HG02870 (cell line): Measurements from ENCODE around the gene ZBTB6.

ENCODE experiments used
- ATAC-seq: cut with Tn5 transposase; IDR thresholded peaks from one replicate; pipeline ENCODE4 v1.9.1; 2021; ENCODE audit warnings: mild to moderate bottlenecking, moderate library complexity; ENCODE audit not compliant: unreplicated experiment

Gene ZBTB6

GRCh38 chr9:122912964-122913673 is at the start of gene ZBTB6:
ZBTB6 (minus strand) TSS chr9:122913323; CDS start chr9:122912072, 1,251 bp downstream.
- peak; percentile 96 for ATAC-seq

GRCh38 chr9:122961139-122961538 is 48.0 kb upstream of the ZBTB6 start:
- ATAC-seq, result no peak

- ATAC-seq, result no peak
Observed at GRCh38 chr9:122955961-122956360, 42.8 kb upstream of the ZBTB6 start.

GRCh38 chr9:122954253-122954691 is 41.1 kb upstream of the ZBTB6 start:
- ATAC-seq, result no peak

GRCh38 chr9:122951056-122951455 is 37.9 kb upstream of the ZBTB6 start:
- ATAC-seq, result no peak

- no peak for ATAC-seq
Observed at GRCh38 chr9:122950263-122950662, 37.1 kb upstream of the ZBTB6 start.

GRCh38 chr9:122949696-122950095 is 36.6 kb upstream of the ZBTB6 start:
- no peak for ATAC-seq

GRCh38 chr9:122948313-122948712 is 35.2 kb upstream of the ZBTB6 start:
- no peak for ATAC-seq

GRCh38 chr9:122946461-122947005 is 33.4 kb upstream of the ZBTB6 start:
- no peak for ATAC-seq

- no peak for ATAC-seq
Observed at GRCh38 chr9:122944960-122945888, 32.1 kb upstream of the ZBTB6 start.

- no peak for ATAC-seq
Observed at GRCh38 chr9:122941582-122942234, 28.6 kb upstream of the ZBTB6 start.

- ATAC-seq, result peak; percentile 98
Observed at GRCh38 chr9:122940749-122941581, 27.8 kb upstream of the ZBTB6 start, which contains the start of gene RABGAP1. RABGAP1 (plus strand) TSS chr9:122941020; CDS start chr9:122957060, 16,040 bp downstream.

GRCh38 chr9:122940454-122940748 is 27.3 kb upstream of the ZBTB6 start:
- ATAC-seq, result no peak

GRCh38 chr9:122939601-122940000 is 26.5 kb upstream of the ZBTB6 start:
- no peak for ATAC-seq

- no peak for ATAC-seq
Observed at GRCh38 chr9:122936883-122937282, 23.8 kb upstream of the ZBTB6 start.

GRCh38 chr9:122936464-122936863 is 23.3 kb upstream of the ZBTB6 start:
- no peak for ATAC-seq

GRCh38 chr9:122931226-122932121 is 18.4 kb upstream of the ZBTB6 start, which contains the start of gene ZBTB26:
ZBTB26 (minus strand) TSS chr9:122931512; CDS start chr9:122919934, 11,578 bp downstream.
- ATAC-seq, result peak; percentile 95

- ATAC-seq, result peak; percentile 19
Observed at GRCh38 chr9:122930541-122931225, 17.6 kb upstream of the ZBTB6 start.
